Urothelium cell line (cell line): ENCODE results near the gene FOSB.
"Not testable (repeated sequence)": the region's sequence is repeated elsewhere in the genome, so short reads cannot be mapped to it uniquely, and the experiment has no call there.

Experiments used
- DNase-seq: peaks from one replicate; pipeline ENCODE4 v3.0.0; 2011; ENCODE audit warnings: low spot score, mixed read lengths
- FAIRE-seq: peaks from 2 replicates; lab custom pipeline; 2011; peaks lifted over from hg19 to GRCh38; lab: Jason Lieb, UNC

FOSB gene

DNA sequence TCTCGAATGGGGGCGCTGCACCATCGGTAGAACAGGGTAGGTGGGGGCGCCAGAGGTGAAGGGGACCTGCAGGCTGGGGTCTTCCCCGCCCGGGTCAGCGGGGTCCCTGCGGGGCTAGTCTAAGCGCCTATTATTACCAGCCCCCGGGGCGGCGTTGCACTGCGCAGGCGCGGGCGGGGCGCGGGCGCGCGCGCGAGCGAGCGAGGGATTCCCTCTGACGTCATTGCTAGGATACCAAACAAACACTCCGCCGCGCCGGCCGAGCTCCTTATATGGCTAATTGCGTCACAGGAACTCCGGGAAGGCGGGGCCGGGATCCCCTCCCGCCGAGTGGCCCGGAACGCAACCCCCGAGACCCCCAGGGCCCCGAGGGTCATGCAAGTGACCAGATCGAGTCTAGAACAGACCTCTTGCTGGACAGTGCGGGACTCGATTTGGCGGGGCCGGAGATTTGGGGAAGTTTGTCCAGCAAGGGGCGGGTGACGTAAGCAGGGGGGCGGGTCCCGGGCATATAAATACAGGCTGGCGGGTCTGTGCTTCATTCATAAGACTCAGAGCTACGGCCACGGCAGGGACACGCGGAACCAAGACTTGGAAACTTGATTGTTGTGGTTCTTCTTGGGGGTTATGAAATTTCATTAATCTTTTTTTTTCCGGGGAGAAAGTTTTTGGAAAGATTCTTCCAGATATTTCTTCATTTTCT is at the start of gene FOSB:
FOSB (plus strand) TSS at position 541 of the 703 bp plus-strand sequence. CDS start 591 bp downstream, outside the sequence.
- no peak for FAIRE-seq
- peak; percentile 92 for DNase-seq

DNA sequence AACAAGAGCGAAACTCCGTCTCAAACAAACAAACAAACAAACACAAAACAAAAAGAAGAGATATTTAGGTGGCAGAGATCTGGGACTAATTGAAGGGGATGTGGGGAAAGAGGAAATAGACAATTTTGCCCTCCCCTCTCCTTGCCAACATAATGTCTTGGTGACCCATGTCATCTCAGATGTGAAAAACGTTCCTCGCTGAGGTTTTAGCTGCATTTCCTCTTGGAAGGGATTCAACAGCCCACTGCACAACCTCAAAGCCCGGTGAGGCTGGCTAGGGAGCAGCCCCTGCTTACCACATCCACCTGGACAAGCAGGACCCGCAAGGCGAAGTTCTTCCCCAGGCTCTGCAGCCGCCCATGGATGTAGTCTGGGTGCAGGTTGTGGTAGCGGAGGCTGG is 49.0 kb upstream of the FOSB start:
- DNase-seq (no peak), FAIRE-seq (no peak)

DNA sequence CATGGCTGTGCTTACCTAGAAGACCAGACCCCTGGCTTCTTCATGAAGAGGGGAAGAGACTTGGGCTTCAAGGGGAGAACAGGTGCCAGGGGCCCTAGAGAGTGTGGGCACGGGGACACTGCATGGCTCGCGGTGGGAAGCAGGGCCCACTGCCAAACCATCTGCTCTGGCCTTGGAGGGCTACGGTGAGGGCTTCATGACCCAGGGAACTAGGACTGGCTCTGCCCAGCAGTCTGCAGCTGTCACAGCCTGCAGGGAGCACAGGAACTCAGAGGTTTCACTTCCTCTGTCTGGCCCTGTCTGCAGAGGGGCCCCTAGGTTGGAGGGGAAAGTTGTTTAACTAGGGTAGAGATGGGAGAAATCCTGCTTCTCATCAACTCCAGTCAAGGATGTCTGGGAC is 48.4 kb upstream of the FOSB start:
- no peak for DNase-seq
- no peak for FAIRE-seq

DNA sequence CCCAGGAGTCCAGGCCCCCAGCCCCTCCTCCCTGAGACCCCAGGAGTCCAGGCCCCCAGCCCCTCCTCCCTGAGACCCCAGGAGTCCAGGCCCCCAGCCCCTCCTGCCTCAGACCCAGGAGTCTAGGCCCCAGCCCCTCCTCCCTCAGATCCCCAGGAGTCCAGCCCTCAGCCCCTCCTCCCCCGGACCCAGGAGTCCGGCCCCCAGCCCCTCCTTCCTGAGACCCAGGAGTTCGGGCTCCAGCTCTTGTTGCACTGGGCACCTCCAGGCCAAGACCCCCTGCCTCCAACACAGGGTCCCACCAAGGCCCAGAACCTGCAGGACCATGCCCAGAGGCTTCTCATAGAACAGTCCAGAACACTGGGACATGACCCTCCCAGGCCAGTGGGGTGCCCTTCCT is 47.9 kb upstream of the FOSB start:
- no peak for FAIRE-seq
- DNase-seq: no peak

DNA sequence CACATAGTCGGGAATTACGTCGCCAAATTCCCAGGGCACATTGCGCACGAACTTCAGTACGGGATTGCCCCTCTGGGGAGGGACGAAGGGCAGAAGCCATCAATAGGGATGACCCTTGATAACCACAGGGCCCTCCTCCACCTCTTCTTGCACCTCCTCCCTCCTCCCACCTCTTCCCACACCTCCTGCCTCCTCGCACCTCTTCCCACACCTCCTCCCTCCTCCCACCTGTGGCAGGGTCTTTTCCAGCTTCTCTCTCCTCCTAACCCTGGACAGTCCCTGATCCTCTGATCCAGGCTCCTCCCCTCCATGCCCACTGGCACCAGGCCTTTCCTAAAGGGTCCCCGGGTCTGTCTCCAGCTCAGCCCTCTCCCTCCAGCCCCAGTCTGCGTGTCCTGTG is 47.4 kb upstream of the FOSB start:
- no peak for FAIRE-seq
- no peak for DNase-seq

DNA sequence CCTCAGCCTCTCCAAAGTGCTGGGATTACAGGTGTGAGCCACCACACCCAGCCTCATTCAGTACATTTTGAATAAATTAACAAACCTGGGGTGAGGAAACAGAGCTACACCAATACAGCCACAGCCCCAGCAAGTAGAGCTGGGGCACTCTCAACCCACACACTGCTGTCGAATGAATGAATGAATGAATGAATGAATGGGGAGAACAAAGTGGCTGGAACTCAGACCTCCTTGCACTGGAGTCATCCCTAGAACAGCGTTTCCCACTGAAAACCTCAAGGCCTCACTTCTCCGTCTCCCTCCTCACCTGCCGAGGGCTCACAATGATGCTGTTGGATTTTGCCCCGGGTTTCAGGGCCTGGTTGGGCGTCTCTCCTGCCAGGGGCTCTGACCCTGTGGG is 46.9 kb upstream of the FOSB start:
- DNase-seq (no peak), FAIRE-seq (no peak)

DNA sequence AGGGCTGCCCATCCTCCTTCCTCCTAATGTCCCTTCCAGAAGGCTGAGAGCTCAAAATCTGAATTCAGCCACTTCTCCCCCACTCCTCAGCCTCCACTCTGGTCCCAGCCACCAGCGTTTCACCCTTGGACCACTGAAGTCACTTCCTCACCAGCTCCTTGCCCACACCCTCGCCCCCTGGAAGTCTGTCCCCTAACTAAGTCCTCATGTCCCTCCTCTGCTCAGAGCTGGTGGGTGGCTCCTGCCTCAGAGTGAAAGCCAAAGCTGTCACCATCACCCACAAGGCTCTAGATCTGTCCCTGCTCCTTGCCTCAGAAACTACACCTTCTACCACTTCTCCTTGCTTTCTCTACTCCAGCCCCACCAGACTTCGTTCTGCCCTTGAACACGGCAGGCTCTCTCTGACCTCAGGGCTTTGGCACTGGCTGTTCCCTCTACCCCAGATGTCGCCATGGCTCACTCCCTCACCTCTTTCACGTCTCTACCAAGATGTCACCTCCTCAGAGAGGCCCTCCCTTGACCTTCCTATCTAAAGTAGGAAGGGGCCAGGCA is 45.8 kb upstream of the FOSB start:
- no peak for DNase-seq
- FAIRE-seq: no peak

DNA sequence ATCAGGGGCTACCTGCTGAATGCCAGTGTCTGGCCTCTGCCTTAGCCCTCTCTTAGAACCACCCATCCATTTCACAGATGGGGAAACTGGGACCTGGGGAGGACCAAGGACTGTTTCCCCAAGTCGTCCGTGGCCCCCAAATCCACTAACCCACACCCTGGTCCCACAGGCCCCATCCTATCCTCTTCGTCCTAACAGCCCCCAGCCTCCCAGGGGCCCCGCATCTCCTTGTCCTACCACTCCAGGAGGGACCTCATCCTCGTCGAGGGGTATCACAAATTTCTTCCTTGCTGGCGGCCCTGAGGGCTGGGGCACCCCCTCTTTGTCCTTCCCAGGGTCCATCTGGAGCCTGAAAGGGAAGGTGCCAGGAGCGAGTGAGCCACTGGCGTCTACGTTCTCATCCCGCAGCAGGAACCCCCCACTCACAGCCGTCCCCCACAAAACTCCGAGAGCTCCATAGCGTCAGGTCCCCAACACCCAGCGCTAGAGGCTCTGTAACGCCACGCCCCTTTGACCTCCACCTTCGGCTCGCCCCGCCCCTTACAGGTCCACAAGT is 44.7 kb upstream of the FOSB start:
- FAIRE-seq: no peak
- DNase-seq: no peak

DNA sequence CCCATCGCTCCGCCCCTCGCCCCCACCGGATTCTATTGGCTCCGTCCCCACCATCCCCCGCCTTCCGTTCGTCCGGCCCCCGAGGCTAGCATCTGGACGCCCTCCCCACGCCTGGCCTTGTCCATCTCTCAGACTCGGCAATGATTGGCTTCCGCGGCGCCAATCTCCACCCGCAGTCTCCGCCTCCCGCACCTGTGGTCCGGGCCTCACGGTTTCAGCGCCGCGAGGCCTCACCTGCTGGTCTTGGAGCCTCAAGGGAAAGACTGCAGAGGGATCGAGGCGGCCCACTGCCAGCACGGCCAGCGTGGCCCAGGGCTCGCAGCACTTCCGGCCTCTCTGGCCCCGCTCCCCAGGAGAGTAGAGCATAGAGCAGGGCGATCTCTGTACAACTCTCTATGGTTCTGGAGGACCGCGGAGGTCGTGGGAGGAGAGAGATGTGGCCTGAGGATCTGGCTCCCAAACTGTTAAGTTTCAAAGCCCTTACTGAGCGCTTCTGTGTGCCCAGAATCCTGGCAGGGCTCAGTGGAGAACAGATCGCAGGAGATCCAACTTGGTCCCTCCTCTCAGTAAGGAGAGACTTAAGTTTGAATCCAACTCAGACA is 44.1 kb upstream of the FOSB start, which contains the start of gene ERCC1:
ERCC1 (minus strand) TSS at position 329 of the 602 bp plus-strand sequence. CDS start 543 bp downstream, outside the sequence.
- FAIRE-seq (peak; percentile 72), DNase-seq (peak; percentile 97)

DNA sequence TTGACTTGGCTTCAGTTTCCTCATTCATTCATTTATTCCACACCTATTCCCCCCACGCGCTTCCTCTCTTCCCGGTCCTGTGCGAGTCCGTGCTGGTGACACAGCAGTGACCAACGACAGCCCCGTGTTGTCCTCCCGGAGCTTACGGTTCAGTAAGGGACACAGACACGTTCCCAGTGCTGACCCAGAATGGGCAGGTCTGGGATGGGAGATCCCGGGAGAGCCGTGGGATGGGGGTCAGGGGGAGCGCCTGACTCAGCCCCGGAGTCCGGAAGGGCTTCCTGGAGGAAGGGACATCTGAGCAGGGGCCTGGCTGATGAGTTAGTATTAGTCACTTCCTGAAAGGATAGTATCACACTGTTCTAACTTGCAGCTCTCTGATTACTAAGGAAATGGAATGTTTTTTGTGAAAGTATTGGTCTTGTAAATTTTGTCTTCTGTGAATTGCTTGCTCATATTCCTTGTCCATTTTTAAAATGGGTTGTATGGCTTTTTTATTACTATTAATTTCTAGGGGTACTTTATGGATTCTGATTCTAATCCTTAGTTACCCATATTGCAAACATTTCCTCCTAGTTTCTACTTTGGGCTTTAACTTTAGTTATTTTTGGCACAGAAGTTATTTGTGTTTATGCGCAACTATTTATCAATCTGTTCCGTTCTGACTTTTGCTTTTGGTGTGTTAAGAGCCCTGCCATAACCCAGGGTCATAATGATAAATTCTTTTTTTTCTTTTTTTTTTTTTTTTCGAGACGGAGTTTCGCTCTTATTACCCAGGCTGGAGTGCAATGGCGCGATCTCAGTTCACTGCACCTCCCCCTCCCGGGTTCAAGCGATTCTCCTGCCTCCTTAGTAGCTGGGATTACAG is 43.4 kb upstream of the FOSB start:
- FAIRE-seq (no peak), DNase-seq (peak; percentile 79)

DNA sequence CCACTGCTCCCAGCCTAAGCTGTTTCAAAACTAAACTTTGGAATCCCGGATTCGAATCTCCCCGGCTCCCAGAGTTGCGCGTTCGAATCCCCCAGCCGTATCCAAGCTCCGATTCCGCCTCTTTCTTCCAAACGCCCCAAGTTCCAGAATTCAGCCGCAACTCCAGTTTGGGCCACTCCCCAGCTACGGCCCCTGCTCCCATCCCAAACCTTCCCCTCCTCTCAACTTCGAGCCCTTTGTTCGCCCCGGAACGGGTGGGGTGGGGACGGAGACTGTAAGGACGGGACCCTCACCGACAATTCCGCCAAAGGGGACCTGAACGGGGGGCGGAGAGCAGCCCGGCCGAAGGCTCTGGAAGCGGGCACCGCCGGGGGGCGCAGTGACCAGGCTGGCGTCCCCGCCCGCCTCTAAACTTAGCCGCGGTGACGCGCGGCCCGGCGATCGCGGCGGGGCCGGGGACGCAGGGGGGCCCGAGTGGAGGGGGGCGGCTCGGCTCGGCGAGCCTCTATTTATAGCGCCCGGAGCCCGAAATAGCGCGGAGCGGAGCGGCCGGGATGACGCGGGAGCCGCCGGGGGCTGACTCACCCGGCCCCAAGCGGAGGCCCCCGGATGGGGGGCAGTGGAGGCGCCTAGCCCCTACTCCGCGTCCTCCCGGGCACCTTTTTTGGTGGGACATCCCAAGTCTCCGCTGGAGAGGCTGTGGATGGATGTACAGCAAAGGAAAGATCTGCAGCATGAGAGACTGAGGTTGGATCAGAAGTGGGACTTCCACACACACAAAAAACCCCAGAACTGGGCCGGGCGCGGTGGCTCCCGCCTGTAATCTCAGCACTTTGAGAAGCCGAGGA is 39.2 kb upstream of the FOSB start:
- peak; percentile 47 for DNase-seq
- no peak for FAIRE-seq

DNA sequence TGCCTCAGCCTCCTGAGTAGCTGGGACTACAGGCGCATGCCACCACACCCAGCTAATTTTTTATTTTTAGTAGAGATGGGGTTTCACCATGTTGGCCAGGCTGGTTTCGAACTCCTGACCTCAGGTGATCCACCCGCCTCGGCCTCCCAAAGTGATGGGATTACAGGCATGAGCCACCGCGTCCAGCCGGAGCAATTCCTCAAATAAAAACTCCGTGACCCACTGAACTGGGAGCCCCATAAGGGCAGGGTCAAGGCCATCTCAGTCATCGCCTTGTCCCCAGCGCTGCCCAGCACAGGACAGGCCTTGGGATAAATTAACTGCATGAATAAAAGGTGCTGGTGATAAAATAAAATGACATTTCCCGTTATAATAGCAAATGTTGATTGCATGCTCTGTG is 37.9 kb upstream of the FOSB start:
- not testable (repeated sequence) for FAIRE-seq, DNase-seq

DNA sequence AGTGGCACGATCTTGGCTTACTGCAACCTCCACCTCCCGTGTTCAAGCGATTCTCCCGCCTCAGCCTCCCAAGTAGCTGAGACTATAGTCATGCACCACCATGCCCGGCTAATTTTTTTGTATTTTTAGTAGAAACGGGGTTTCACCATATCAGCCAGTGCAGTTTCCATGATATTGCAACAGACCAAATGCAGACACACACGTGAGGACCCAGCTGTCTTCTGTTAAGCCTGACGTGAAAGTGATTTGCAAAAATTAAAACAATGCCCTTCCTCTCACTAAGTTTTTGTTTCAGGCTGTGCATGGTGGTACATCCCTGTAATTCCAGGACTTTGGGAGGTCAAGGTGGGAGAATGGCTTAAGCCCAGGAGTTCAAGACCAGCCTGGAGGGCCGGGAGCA is 36.8 kb upstream of the FOSB start:
- not testable (repeated sequence) for FAIRE-seq, DNase-seq

DNA sequence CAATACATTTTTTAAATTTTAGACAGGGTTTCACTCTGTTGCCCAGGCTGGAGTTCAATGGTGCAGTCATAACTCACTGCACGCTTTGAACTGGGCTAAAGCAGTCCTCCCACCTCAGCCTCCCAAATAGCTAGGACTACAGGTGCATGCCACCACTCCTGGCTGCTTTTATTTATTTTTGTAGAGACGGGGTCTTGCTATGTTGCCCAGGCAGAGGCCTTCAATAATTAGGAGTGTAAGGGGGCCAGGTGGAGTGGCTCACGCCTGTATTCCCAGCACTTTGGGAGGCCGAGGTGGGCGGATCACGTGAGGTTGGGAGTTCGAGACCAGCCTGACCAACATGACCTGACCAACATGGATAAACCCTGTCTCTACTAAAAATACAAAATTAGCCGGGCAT is 35.3 kb upstream of the FOSB start:
- DNase-seq, FAIRE-seq: not testable (repeated sequence)

DNA sequence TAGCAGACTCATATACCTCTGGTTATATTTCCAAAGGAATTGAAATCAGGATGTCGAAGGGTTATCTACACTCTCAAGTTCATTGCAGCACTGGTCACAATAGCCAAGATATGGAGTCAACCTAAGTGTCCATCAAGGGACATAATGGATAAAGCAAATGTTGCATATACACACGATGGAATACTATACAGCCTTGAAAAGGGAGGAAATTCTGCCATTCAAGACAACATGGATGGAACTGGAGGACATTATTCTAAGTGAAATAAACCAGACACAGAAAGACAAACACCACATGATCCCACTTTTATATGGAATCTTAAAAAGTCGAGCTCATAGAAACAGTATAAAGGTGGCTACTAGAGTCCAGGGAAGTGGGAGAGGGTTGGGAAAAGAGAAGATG is 30.5 kb upstream of the FOSB start:
- DNase-seq (no peak), FAIRE-seq (no peak)

DNA sequence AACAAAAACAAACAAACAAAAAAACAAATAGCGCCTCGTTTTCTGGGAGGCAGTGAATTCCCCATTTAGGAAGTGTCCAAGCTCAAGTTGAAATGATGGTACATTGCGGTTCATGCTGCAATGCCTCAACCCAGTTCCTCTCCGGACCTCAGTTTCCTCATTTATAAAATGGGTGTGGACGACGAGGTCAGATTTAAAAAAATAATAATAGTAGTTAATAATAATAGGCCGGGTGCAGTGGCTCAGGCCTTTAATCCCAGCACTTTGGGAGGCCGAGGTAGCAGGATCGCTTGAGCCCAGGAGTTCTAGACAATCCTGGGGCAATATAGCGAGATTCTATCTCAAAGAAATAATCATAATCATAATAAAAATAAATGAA is 28.6 kb upstream of the FOSB start:
- no peak for FAIRE-seq
- no peak for DNase-seq

DNA sequence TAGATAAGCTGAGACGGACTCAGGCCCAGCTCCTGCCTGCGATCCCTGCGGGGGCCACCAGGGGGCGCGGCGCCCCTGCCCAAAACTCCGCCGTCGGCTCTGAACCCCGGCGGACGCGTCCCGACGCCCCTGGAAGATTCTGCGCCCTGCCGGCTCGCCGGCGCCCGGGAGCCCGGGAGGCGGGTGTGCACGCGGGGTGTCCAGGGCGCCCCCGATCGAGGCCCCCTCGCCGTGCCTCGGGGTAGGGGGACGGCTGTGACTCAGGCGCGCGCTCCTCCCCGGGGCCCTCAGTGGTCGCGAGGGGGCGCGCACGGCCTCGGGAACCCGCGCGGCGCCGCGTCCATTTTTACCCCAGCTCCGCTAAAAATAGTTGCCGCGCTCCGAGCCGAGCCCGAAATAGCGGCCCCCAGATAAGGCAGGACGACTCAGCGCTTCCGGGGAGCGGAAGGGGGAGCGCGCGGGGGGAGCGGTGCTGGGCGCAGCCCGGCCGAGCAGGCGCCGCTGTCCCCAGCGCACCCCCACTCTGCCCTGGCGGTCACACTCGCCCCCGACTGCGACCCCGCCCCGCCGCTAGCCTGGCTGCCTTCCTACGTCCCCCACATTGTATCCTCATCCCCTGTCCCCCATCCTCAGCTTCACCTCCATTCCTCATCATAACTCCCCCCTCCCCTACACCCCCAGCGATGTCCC is 28.1 kb upstream of the FOSB start:
- FAIRE-seq (no peak), DNase-seq (peak; percentile 82)

DNA sequence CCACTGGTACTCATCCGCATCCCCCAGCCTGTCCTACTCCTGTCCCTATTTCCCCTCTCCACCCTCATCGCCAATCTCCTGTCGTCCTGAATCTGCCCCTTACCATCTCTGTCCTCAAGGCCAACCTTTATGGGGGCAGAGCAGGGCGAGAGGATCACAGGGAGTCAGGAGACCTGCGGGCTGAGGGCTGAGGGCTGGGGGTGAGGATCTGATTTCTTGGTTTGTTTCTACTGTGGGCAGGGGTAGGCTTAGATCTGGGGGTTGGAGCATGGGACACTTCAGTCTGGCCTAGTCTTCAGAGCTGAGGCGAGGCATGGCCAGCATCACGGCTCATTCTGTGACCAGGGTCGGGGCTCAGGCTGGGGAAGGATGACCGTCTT is 27.5 kb upstream of the FOSB start:
- DNase-seq (no peak), FAIRE-seq (no peak)

DNA sequence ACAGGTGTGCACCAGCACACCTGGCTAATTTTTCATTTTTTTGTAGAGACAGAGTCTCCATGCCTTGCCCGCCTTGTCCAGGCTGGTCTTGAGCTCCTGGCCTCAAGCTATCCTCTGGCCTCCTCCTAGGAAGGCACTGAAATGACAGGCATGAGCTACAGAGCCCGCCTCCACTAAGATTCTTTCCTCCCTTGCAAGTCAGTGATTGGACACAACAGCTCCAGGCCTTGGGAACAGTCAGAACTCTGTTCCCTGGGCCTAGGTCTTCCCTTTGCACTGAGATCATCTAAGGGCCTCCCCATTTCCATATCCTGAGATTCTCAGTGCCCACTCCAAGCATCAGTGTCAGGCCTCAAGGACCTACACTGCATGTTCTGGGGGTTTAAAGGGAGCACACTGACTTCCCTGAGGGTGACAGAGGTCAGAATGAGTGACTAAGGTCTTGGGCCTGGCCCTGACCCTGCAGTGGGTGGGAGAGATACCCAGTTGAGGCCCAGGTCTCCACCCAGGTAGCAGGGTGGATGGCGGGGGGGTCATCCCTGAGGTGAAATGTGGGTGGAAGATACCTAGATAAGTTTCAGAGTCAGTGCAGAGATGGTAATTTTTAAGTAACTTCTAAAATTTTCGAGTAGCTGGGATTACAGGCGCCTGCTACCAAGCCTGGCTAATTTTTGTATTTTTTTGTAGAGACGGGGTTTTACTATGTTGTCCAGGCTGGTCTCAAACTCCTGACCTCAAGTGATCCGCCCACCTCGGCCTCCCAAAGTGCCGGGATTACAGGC is 26.7 kb upstream of the FOSB start:
- FAIRE-seq (no peak), DNase-seq (peak; percentile 19)
